HG03095 (cell line): ENCODE results near the gene PDE11A.

Source experiments
- ATAC-seq: cut with Tn5 transposase; IDR thresholded peaks from one replicate; pipeline ENCODE4 v1.9.1; 2021; ENCODE audit warnings: moderate library complexity; ENCODE audit not compliant: unreplicated experiment

PDE11A gene

DNA sequence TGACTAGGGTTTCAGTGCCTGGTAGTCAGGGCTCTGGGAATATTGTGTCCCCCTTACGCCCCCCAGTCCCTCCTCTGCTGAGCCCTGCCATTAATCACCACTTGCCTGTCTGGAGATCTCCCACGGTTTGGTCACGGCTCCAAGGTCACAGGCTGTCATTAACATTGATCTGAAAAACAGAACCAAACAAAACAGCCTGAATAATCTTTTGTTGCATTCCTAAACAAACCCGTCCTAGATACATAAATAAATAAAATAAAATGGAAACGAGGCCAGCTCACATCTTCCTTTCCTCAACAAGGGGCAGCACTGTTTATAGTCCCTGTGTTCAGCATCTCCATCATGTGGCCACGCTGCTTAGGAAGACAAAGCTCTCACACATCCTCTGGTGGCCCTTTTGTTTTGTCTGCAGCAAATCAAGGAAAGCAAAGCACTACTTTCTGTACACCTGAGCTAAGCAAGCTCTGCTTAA, 397.2 kb downstream of the PDE11A start:
- ATAC-seq: no peak

- ATAC-seq: no peak
These were observed 398.7 kb downstream of the PDE11A start for GRCh38 chr2:177673602-177674595.

DNA sequence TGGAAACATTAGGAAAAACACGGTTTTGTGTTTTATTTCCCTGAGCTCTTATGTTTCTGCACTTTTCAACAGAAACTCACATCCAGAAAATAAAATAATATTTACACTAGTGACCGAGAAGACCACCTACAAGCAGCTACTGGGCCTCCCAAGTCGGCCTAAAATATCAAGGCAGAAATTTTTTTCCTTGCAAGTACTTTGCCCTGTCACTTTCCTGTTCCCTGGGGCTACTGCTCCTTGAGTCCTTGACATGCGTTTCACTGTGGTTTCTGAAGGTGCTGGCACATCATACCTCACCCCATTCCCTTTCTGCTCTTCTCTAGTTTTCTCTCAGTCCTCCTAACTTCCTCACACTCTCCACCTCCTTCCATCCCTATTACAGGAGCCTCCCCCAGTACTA, 400.9 kb downstream of the PDE11A start:
- no peak for ATAC-seq

GRCh38 chr2:177670791-177671535, 401.6 kb downstream of the PDE11A start:
- no peak for ATAC-seq

DNA sequence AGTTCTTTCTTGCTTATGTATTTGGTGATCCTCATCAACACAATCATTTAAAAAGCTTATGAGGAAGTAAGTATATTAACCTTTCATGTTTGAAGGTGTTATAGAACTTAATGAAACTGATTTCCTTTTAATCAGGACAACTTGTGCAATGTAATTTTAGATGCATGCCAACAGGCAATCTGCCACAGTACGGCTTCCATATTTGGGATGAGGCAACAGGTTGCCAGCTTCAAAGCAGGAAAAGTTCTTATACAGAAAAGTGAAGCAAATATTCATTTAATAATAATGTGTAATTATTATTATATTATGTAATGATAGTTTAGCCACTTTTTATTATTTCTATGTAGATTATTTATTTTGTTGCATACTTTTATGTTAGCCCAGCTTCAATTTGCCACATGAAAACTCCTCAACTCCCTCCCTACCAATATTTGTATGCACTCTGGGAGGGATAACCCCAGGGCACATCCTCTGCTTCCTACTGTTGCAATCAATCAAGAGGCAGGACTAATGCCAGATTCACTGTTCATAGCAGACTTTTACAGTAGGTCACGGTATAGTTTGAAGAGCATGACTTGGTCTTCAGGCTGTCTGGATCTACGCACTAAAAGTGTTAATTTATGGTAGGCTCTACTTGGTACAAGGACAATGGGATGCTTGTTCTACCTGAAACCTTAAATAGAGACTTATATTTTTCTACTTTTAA, 402.8 kb downstream of the PDE11A start:
- ATAC-seq: no peak

- ATAC-seq: no peak
These were observed 403.4 kb downstream of the PDE11A start for GRCh38 chr2:177669201-177669600.

DNA sequence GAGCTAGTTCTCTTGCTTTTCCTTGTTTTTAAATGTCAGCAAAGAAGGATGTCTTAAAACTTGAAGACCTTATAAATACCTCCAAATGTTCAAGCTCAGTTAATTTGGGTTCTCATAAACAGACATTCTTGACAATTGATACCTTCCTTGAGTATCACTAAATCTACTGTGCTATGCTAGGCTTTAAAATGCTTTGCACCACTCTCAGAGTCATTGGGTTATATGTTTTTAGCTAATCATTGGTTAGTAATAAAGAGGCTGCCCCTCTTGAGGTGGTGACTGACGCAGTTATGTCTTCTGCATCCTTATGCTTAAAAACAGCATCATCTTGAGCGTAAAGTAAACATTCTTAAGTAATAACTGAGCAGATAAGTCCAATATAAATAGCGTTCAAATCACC, 404.0 kb downstream of the PDE11A start:
- ATAC-seq: no peak

DNA sequence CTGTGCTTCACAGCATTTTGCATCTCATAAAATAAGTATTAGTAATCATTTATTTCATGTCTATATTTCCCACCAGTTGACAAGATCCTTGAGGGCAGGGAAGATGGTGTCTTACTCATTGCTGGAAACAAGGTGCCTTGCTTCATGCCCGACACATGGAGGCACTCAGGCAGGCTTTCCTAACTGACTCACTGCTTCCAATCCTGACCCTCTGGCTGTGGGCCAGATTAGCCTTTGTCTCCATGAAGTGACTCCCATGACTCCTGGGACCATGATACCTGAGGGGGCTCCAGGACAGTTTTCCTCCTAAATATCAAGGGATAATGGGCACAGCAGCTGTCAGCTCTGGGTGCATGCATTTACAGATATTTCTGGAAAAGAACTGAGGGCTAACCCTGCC, 405.0 kb downstream of the PDE11A start:
- ATAC-seq: no peak

DNA sequence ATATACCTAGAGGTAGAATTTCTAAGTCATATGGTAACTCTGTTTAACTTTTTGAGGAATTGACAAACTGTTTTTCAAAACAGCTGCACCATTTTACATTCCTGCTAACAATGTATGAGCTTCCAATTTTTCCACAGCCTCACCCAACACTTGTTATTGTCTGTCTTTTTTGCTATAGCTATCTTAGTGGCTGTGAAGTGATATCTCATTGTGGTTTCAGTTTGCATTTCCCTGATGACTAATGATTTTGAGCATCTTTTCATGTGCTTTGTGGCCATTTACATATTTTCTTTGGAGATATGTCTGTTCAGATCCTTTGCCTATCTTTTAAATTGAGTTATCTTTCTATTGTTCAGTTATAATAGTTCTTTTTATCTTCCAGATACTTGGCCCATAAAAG, 406.2 kb downstream of the PDE11A start:
- no peak for ATAC-seq

DNA sequence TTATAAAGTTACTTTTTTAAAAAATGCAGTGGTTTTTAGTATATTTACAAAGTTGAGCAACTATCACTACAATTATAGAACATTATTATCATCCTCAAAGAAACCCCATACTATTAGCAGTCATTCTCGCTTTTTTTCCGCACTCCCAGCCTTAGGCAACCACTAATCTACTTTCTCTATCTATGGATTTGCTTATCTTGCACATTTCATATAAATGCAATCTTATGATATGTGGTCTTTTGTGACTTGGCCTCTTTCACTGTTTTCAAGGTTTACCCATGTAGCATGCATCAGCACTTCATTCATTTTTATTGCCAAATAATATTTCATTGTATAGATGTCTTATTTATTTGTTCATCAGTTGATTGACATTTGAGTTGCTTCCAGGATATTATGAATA, 406.6 kb downstream of the PDE11A start:
- no peak for ATAC-seq

DNA sequence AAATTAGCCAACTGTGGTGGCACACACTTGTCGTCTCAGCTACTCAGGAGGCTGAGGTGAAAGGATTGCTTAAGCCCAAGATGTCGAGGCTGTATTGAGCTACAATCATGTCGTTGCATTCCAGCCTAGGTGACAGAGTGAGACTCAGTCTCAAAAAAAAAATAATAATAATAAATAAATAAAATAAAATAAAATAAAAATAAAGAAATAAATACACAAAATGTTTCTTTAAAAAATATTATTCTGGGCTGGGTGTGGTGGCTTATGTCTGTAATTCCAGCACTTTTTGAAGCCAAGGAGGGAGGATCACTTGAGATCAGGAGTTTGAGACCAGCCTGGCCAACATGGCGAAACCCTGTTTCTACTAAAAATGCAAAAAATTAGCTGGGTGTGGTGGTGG, 407.2 kb downstream of the PDE11A start:
- ATAC-seq: no peak

DNA sequence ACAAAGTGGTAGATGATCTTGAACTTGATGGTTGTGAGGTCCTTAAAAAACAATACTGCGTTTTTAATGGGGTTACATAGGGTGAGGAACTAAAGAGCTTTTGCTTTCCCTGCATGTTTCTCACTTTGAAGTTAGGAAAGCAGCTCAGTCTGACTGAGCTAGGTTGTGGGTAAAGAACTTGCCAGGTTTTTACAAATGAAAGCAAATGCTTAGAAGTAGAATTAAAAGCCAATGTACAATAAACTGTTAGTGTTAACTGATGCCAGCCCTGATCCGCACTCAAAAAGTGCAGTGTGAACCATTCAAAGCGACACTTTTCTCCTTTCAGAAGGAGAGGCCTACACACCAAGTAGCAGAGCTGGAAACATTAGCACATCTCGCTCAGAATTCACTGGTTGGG, 409.7 kb downstream of the PDE11A start:
- ATAC-seq: no peak

- ATAC-seq: no peak
These were observed 411.8 kb downstream of the PDE11A start for GRCh38 chr2:177660742-177661141.

DNA sequence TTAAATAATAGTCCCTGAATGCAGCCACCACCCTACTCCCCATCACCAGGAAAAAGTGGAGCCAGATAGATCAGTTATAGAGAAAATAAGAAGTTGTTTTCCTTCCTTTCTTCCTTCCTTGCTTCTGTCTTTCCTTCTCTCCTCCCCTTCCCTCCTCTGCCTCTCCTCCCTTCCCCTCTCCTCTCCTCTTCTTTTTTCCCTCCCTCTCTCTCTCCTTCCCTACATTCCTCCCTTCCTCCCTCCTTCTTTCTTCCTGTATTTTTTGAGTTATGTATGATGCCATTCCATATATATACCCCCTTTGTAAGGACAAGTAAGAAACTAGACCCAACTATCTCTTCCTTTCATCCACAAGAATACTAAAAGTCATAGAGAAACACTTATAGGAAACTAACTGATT, 414.3 kb downstream of the PDE11A start:
- no peak for ATAC-seq

DNA sequence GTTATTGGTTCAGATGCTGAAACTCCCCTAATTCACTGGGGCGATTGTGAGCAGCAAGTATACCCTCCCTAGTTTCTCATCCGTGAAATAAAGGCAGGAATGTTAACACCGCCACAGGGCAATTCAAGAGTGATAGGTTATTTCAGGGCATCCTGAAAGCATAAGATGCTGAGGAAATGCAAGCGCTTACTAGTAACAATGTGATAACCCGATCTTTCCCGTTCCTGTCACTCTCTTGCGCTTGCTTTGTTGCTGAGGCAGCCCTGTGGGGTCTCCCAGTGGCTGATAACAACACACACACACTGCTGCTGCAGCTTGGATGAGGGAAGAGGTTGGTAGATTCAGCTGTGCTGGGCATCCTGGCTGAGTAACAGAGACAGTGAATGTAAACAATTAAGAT, 420.7 kb downstream of the PDE11A start:
- ATAC-seq: no peak

DNA sequence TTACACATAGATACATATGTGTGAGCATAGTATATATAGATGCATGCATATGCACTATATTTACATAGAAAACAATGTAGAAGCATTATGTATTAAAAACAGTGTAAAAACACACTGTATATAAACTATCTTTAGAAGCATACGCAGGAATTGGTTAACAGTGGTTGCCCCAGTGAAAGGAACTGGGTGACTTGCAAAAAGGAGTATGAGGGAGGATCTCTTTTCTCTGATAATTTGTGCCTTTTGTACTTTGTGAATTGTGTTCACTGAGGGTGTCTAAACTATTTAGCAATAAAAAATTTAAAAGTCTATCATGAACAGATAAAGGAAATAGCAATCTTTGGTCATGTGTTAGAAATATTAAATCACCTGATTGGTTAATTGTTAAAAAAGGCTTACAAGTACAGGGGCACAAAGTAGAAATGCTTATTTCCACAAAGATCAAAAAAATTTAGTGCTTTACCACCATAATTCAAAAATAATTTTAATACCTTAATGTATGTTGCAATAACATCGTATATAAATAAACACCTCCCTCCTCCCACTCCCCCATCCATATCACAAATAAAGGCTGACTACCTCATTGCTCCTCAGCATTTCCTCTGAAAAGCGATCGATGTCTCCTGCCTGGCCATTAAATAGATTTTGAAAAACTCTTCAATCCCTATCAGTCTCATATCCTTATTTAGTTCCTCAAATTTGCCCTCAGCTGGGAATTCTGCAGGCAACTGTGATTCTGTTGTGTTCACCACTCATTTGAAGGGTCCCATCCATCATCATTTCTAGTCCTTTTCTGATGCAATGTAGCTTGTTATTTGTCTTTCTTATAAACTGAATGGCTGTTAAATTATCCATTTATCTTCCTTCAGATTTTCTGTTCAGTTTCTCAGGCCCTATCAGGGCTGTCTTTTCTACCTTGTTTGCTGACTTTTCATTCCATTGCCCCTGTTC, 422.7 kb downstream of the PDE11A start:
- no peak for ATAC-seq

DNA sequence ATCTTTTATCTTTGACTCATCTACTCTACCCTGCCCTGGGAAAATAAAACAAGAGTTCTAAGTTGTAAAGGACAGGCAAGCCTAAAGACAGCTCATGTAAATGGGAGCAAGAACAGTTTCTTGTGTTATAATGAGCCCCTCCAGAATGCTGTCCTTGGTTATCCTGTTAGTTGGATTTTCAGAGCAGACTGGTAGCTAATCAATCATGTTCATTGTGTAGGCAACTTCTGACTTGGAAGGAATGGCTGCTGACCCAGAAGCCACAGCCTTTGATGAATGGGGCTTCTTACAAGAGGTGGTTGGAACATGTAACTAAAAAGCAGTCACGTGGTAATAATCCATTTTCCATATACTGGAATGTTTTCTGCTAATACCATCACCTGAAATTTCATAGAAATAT, 425.8 kb downstream of the PDE11A start:
- no peak for ATAC-seq

DNA sequence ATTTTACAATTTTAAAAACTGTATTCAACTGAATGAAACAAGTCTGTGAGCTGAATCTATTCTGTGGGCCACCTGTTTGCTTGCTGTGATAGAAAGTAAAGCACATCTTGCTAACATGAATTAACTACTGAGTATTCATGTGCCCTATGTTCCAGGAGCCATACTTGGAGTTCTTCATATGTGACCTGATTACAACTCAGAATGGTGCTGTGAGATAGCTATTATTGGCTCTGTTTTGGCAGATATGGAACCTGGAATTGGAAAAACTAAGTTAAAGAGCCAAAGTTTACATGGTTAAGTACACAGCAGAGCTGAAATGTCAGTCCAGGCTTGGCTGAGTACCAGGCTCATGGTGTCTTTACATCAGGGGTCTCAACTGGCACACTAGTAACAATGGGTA, 426.3 kb downstream of the PDE11A start:
- no peak for ATAC-seq

- ATAC-seq: no peak
These were observed 431.2 kb downstream of the PDE11A start for GRCh38 chr2:177641331-177641730.

DNA sequence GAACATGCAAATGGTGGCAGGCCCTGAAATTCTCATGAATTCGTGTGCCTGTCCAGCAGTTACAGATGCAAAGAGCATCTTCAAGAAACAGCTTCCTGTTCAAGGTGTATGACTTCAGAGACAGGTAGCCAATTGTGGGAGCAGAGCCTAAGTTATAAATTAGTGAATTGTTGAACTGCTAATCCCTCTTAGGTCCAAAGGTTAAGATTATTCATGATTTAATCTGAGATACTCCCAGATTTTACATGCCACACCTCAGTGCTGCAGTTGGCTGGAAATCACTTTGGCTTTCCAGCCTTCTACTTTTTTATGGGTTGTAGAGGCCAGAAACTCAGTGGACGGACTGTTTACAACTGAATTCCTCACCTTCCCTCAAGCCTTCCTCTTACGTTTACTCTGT, 432.2 kb downstream of the PDE11A start:
- no peak for ATAC-seq
